ENCODE measurements around the gene RPL41.
"Not testable (repeated sequence)": the region's sequence is repeated elsewhere in the genome, so short reads cannot be mapped to it uniquely, and the experiment has no call there.

Gene RPL41

GRCh38 chr12:56103823-56104108, 12.7 kb upstream of the RPL41 start:
- DNase-seq: no peak

- DNase-seq: peak; percentile 96
These were observed 12.2 kb upstream of the RPL41 start, which contains the start of gene PA2G4 for GRCh38 chr12:56104109-56104814. PA2G4 (plus strand) TSS chr12:56104559; CDS start chr12:56104738, 179 bp downstream.

- peak; percentile 35 for DNase-seq
These were observed 11.4 kb upstream of the RPL41 start for GRCh38 chr12:56104815-56105608.

DNA sequence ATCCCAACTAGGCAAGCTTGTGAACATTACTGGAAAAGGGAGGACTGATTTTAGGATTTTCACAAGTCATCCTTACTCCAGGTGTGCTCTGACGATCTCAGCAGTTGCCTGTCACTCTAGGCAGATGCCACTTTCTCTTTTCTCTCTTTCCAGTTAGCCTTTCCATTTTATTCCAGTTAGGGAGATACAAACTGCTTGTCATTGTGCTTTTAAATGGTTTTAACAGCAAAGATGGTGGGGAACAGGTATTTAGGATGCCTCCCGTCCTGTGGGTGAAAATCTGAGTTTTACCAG, 10.9 kb upstream of the RPL41 start:
- DNase-seq: no peak

- DNase-seq: no peak
These were observed 9.2 kb upstream of the RPL41 start for GRCh38 chr12:56107242-56107641.

DNA sequence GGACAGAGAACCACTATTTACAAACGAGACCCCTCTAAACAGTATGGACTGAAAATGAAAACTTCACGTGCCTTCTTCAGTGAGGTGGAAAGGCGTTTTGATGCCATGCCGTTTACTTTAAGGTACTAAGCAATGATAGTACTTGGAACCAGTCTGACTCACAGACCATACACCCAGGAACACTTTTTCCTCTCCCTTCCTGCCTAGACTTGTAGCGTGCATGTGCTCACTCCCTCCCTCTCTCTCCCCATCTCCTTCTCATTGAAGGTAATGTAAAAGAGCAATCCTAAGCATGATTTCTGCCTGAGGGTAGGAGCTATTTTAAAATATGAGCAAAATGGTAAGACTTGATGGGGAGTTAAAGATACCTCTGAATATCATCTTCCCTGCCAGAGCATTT, 5.9 kb upstream of the RPL41 start:
- no peak for DNase-seq

- DNase-seq: no peak
These were observed 2.3 kb upstream of the RPL41 start for GRCh38 chr12:56114084-56114483.

GRCh38 chr12:56115329-56115728, 1.1 kb upstream of the RPL41 start:
- no peak for DNase-seq

- not testable (repeated sequence) for DNase-seq
These were observed 761 bp downstream of the RPL41 start for GRCh38 chr12:56117082-56117706.

DNA sequence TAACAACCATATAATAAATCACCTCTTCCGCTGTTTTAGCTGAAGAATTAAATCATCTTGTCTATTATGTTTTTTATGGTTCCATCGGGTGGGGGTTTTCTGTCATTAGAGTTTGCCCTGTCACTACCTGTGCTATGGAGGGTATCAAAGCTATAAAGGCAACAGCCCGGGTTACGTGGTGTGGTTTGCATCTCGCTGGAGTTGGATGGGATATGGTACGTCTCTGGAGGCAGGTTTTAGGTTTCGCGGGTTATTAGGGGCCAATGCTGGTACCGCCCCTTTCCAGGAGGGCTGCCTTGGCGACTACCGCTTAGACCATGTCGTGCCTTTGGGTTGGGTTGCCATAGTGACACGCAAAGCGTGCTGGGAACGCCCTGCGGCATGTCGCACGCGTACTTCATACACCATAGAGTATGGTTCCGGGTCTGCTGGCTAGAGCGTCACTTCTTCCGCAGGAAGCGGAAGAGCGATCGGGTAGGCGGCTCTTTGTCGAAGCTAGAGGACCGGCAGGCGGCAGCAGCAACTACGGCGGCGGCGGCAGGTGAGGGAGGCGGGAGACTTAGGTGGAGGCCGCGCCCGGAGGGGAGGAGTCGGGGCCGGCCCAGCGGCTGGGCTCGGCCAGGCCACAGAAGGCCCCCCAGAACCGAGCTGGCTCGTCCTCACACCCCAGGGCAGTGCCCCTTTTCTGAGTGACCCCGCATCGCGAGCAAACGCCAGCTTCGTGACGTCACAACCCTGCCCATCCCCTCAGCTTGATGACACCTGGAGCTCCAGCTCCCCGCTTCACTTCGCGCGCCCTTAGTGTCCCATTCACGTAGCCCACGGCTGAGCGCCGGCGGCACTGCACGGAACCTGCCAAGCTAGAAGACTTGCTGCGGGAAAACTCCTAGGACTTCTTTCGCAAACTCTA, 1.6 kb downstream of the RPL41 start, which contains the start of gene ZC3H10:
ZC3H10 (plus strand) TSS at position 489 of the 910 bp plus-strand sequence. CDS start 2,297 bp downstream, outside the sequence.
- DNase-seq: peak; percentile 94

- no peak for DNase-seq
These were observed 2.4 kb downstream of the RPL41 start for GRCh38 chr12:56118688-56119357.

GRCh38 chr12:56119361-56119796, 2.9 kb downstream of the RPL41 start:
- peak; percentile 47 for DNase-seq

- no peak for DNase-seq
These were observed 3.9 kb downstream of the RPL41 start for GRCh38 chr12:56120158-56120846.

DNA sequence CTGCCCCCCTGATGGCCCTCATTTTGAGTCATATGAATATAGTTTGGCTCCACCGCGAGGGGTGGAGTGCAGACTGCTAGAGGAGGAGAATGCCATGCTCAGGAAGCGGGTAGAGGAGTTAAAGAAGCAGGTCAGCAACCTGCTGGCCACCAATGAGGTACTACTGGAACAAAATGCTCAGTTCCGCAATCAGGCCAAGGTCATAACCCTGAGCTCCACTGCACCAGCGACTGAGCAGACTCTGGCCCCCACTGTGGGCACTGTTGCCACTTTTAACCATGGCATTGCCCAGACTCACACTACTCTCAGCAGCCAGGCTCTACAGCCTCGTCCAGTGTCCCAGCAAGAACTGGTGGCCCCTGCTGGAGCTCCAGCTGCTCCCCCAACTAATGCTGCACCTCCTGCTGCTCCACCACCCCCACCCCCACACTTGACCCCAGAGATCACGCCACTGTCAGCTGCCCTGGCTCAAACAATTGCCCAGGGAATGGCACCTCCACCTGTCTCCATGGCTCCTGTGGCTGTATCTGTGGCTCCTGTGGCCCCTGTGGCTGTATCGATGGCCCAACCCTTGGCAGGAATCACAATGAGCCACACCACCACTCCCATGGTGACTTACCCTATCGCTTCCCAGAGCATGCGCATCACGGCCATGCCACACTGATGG, 4.9 kb downstream of the RPL41 start:
- no peak for DNase-seq

GRCh38 chr12:56122637-56123036, 6.2 kb downstream of the RPL41 start:
- DNase-seq: no peak

GRCh38 chr12:56124133-56124532, 7.7 kb downstream of the RPL41 start:
- no peak for DNase-seq

DNA sequence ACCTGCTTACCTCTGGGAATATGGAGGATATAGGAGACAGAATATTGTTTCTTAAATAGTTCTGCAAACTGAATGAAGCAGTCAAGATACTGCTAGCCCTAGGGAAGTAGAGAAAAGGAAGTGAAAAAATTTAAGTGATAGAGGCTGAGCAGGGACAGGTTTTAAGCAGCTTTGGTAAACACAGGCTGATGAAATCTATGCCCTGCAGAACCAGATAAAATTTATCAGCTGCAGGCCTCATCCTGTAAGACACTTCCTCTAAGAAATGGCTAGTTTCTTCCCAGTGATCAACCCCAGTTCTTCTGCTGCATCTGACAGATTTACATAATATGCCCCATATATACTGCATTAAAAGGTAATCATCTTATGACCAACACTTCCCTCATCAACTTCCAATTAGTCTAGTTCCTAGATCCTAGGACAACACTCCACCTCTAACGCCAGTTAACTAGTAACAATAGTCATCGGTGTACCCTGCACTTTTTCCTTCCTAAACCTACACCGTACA, 10.4 kb downstream of the RPL41 start:
- DNase-seq: no peak

DNA sequence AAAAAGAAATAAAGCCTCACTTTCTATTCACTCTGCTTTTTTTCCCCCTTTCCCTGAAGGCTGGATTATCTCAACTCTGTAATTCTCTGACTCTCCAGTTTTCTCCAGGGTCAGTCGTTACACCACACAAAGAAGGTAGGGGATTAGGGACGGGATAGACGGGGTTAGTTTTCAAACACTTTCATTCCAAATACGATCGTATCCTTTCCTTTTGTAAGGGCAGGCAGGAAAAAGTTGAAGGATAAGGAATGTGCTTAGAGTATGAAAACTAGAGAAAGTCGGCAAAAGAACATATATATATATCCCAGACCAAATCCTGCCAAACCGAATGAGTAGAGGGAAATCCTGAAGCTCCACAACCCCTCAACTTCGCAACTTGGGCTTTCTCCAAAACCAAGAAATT, 11.1 kb downstream of the RPL41 start:
- no peak for DNase-seq

- DNase-seq: peak; percentile 90
These were observed 11.6 kb downstream of the RPL41 start, which contains the start of gene ESYT1 for GRCh38 chr12:56127888-56128669. ESYT1 (plus strand) TSS chr12:56128267; CDS start chr12:56128320, 53 bp downstream.

DNA sequence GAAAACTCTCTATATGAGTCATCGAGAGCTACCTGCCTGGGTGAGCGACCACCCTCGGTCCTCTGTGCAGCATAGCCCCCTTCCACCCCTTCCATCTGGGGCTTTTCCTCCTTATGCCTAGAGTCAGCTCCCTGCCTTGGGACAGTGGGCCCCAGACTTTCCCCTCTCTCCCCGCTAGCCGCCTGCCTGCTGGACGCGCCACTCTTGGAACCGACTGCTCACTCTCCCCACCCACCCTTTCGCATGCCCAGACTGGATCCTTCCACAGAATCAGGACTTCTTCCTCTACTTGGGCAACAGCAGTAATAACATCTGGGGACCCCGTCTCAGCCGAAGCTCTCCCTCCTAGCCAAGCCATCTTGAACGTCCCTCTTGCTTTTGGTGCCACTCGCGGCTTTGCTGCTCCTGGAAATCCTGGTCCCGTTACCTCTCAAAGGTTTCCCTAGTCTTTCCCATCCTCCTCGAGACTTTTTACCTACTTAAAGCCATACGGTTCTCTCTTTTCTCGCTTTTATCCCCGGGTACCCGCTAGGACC, 12.3 kb downstream of the RPL41 start:
- no peak for DNase-seq
